MM.1S (cell line): ENCODE results near the gene RPS6KA2.

Experiments used
- DNase-seq: peaks from one replicate; pipeline ENCODE4 v3.0.0-alpha.2; 2015
- H2AFZ ChIP-seq: fragments of 300-600 bp; sonication (generic); 2 replicates; pipeline ENCODE4 v1.6.0; 2016; ENCODE audit warnings: antibody characterized with exemption, low read length
- H3F3A ChIP-seq: fragments of 300-600 bp; sonication (generic); 2 replicates; pipeline ENCODE4 v1.6.1; 2016; ENCODE audit warnings: mild to moderate bottlenecking, antibody characterized with exemption, low read length, moderate library complexity, mixed read lengths; ENCODE audit not compliant: insufficient read depth
- H3K27ac ChIP-seq: fragments of 300-600 bp; sonication (generic); 2 replicates; pipeline ENCODE4 v1.5.1; 2016; ENCODE audit warnings: mild to moderate bottlenecking, low read length
- H3K27me3 ChIP-seq: fragments of 300-600 bp; sonication (generic); replicated peaks from 2 replicates; pipeline ENCODE4 v1.6.0; 2016; ENCODE audit warnings: low read length; ENCODE audit not compliant: insufficient read depth
- H3K36me3 ChIP-seq: fragments of 300-600 bp; sonication (generic); replicated peaks from 2 replicates; pipeline ENCODE4 v1.6.1; 2016; ENCODE audit warnings: mild to moderate bottlenecking, low read length, mixed read lengths; ENCODE audit not compliant: insufficient read depth
- H3K4me1 ChIP-seq: fragments of 300-600 bp; sonication (generic); 2 replicates; pipeline ENCODE4 v1.6.1; 2016; ENCODE audit warnings: low read length, mixed read lengths
- H3K4me2 ChIP-seq: fragments of 300-600 bp; sonication (generic); 2 replicates; pipeline ENCODE4 v1.6.0; 2016; ENCODE audit warnings: low read depth, low read length
- H3K4me3 ChIP-seq: fragments of 300-600 bp; sonication (generic); 2 replicates; pipeline ENCODE4 v1.5.1; 2016; ENCODE audit warnings: low read length, mixed read lengths
- H3K79me2 ChIP-seq: fragments of 300-600 bp; sonication (generic); 2 replicates; pipeline ENCODE4 v1.6.1; 2016; ENCODE audit warnings: mixed run types, low read length, mixed read lengths
- H3K9ac ChIP-seq: fragments of 300-600 bp; sonication (generic); 2 replicates; pipeline ENCODE4 v1.6.1; 2016; ENCODE audit warnings: low read length, mixed read lengths
- H3K9me2 ChIP-seq: fragments of 300-600 bp; sonication (generic); replicated peaks from 2 replicates; pipeline ENCODE4 v1.6.1; 2016; ENCODE audit warnings: mild to moderate bottlenecking, low read length, mixed read lengths; ENCODE audit not compliant: insufficient read depth
- H3K9me3 ChIP-seq: fragments of 300-600 bp; sonication (generic); replicated peaks from 2 replicates; pipeline ENCODE4 v1.6.1; 2016; ENCODE audit warnings: mild to moderate bottlenecking, low read length, mixed read lengths; ENCODE audit not compliant: insufficient read depth
- H4K20me1 ChIP-seq: fragments of 300-600 bp; sonication (generic); 2 replicates; pipeline ENCODE4 v1.6.1; 2016; ENCODE audit warnings: mild to moderate bottlenecking, low read length, moderate library complexity, mixed read lengths; ENCODE audit not compliant: insufficient read depth
- CTCF ChIP-seq: fragments of 300-600 bp; sonication (generic); IDR thresholded peaks from 2 replicates; pipeline ENCODE4 v1.5.1; 2016; ENCODE audit warnings: antibody characterized with exemption, low read length, mixed read lengths
- EZH2 ChIP-seq: fragments of 300-600 bp; sonication (generic); optimal IDR thresholded peaks from 2 replicates; pipeline ENCODE3; 2017; ENCODE audit warnings: low read depth, mild to moderate bottlenecking, antibody characterized with exemption, low read length, mixed read lengths
- EZH2phosphoT487 ChIP-seq: fragments of 300-600 bp; sonication (generic); IDR thresholded peaks from 2 replicates; pipeline ENCODE4 v1.6.1; 2018; ENCODE audit warnings: antibody characterized with exemption, low read length

RPS6KA2 gene

GRCh38 chr6:166637812-166638572, 10.9 kb upstream of the RPS6KA2 start:
- no peak for TF ChIP-seq CTCF
- TF ChIP-seq EZH2phosphoT487, result no peak
- TF ChIP-seq EZH2, result no peak
- H3K27ac ChIP-seq, result no peak overlapping the region
- H3K4me1 ChIP-seq, result no peaks in the 10 kb centered on the region
- no peaks in the 10 kb centered on the region for H3K27me3 ChIP-seq
- H3K36me3 ChIP-seq, result no peaks in the 10 kb centered on the region
- H3K9me2 ChIP-seq, result no peaks in the 10 kb centered on the region
- no peaks in the 10 kb centered on the region for H3K9me3 ChIP-seq
- no peak for DNase-seq
- no peak overlapping the region for H3K4me3 ChIP-seq
- H2AFZ ChIP-seq, result no peak overlapping the region
- H3K79me2 ChIP-seq, result no peaks in the 10 kb centered on the region
- no peak overlapping the region for H3K4me2 ChIP-seq
- no peaks in the 10 kb centered on the region for H3F3A ChIP-seq
- H4K20me1 ChIP-seq, result no peaks in the 10 kb centered on the region
- H3K9ac ChIP-seq, result no peak overlapping the region

DNA sequence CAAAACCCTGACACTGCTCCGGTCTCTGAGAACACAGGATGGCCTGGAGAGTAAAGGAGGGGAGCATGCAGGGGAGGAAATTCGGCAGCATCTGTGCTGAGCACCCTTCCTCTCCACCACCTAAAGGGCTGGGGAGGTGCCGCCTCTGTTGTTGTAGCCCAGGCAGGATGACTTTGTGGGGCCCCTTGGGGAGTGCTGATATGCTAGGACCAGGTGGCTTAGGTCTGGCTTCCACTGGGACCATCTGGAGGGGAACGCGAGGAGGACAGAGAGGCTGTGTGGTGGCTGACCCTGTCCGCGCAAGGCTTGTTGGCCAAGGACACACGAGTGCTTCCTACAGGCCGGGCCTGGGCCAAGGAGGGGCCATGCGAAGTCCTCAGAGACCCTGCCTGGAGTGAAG, 9.9 kb upstream of the RPS6KA2 start:
- H3K27me3 ChIP-seq, result no peaks in the 10 kb centered on the region
- H3K4me1 ChIP-seq, result peaks cover 2% of the 10 kb centered on the region
- no peak overlapping the region for H3K9ac ChIP-seq

GRCh38 chr6:166636191-166636933, 9.3 kb upstream of the RPS6KA2 start:
- no peaks in the 10 kb centered on the region for H3K36me3 ChIP-seq
- no peak overlapping the region for H3K9ac ChIP-seq
- H3K27me3 ChIP-seq, result no peaks in the 10 kb centered on the region
- DNase-seq, result no peak
- H3K27ac ChIP-seq, result no peak overlapping the region
- no peak overlapping the region for H3K4me2 ChIP-seq
- H3F3A ChIP-seq, result peaks cover 7% of the 10 kb centered on the region
- no peak overlapping the region for H2AFZ ChIP-seq
- no peaks in the 10 kb centered on the region for H3K9me2 ChIP-seq
- no peaks in the 10 kb centered on the region for H3K9me3 ChIP-seq
- H3K4me1 ChIP-seq, result peaks cover 8% of the 10 kb centered on the region
- no peak overlapping the region for H3K4me3 ChIP-seq
- H4K20me1 ChIP-seq, result no peaks in the 10 kb centered on the region
- H3K79me2 ChIP-seq, result no peaks in the 10 kb centered on the region
- TF ChIP-seq EZH2phosphoT487, result no peak
- TF ChIP-seq CTCF, result no peak
- TF ChIP-seq EZH2, result no peak

More for the DNA sequence above, 9.9 kb upstream of the RPS6KA2 start:
- H3K9me3 ChIP-seq, result no peaks in the 10 kb centered on the region
- H3K27ac ChIP-seq, result no peak overlapping the region
- H3K79me2 ChIP-seq, result no peaks in the 10 kb centered on the region
- H3F3A ChIP-seq, result 0 out of 2 replicates have a peak, but pooled peaks cover 1% of the 10 kb centered on the region
- no peaks in the 10 kb centered on the region for H3K9me2 ChIP-seq
- H4K20me1 ChIP-seq, result no peaks in the 10 kb centered on the region
- TF ChIP-seq EZH2phosphoT487 (no peak), EZH2 (no peak), CTCF (no peak)
- no peak overlapping the region for H2AFZ ChIP-seq
- no peaks in the 10 kb centered on the region for H3K36me3 ChIP-seq
- no peak for DNase-seq
- no peak overlapping the region for H3K4me2 ChIP-seq
- no peak overlapping the region for H3K4me3 ChIP-seq
